HG02943 (cell line): ENCODE data around the gene ROR1.

Source experiments
- ATAC-seq: cut with Tn5 transposase; IDR thresholded peaks from one replicate; pipeline ENCODE4 v1.9.1; 2021; ENCODE audit warnings: mild to moderate bottlenecking, low read depth, moderate library complexity; ENCODE audit not compliant: unreplicated experiment

The ROR1 gene

GRCh38 chr1:63773815-63774616 lies at the start of gene ROR1:
TSS of gene ROR1 (plus strand) at chr1:63774017.
- peak; percentile 77 for ATAC-seq

DNA sequence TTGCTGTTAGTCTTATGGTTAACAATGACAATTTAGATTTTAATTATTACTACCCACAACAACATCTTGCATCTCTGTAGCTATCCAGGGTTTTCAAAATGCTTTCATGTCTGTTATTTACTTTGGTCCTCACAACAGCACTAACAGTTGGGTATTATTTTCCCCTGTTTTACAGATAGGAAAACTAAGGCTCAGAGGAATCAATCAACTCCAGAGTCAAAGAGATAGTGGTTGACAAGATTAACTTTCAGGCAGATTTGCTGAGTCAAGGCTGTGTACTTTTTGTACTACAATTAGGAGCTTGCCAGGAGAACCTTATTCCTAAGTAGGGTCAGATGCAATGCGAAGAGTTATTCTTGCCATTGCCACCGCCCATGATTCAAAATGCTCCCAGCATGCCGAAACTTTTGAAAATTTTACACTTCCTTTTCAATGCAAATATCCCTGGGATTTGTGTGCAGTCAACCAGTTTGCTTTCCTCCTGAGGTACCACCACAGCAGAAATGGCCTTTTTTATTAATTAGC lies 49.4 kb upstream of the ROR1 start:
- no peak for ATAC-seq

DNA sequence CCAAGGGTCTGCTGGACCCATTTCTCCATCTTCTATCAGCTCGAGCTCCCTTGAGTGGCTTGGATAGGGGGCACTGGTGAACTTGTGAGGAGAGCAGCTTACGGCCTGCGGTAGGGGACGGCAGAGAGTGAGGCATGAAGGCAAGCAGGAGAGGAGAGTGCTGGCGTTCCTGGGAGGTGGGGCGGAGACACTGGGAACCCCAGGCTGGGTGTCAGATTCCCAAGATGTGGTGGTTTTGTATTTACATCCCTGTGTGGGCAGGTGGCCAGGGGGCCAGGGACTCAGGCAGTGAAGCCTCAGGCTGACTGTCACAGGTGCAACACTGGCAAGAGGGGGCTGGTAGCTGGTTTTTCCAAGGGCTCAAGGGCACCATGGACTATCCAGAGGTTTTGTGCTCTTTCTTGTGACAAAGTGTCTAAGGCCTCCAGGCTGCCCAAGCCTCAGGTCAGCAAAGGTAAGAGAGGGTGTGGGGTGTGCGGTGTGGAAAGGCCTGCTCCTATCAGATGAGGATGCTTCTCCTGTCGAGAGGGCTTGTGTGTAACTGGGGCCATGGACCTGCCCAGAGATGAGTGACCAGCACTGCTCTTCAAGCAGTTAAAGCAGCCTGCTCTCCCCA lies 45.1 kb upstream of the ROR1 start:
- no peak for ATAC-seq

- ATAC-seq: no peak
Observed at GRCh38 chr1:63729227-63729620, 44.6 kb upstream of the ROR1 start.

DNA sequence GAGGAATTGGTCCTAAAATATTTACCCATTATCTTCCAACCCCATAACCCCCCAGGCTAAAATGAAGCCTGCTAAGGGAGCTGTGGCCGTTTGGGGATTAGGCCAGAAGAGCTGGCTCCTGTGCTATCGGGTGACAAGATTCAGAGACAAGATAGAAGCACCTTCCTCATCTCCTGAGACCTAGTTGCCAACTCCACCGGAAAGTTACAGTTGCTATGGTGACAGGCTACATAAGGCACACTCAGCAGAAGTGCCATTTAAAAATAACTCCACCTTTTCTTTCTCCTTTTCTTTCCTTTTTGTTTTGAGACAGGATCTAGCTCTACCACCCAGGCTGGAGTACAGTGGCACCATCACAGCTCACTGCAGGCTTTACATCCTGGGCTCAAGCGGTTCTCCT lies 43.6 kb upstream of the ROR1 start:
- ATAC-seq: no peak

DNA sequence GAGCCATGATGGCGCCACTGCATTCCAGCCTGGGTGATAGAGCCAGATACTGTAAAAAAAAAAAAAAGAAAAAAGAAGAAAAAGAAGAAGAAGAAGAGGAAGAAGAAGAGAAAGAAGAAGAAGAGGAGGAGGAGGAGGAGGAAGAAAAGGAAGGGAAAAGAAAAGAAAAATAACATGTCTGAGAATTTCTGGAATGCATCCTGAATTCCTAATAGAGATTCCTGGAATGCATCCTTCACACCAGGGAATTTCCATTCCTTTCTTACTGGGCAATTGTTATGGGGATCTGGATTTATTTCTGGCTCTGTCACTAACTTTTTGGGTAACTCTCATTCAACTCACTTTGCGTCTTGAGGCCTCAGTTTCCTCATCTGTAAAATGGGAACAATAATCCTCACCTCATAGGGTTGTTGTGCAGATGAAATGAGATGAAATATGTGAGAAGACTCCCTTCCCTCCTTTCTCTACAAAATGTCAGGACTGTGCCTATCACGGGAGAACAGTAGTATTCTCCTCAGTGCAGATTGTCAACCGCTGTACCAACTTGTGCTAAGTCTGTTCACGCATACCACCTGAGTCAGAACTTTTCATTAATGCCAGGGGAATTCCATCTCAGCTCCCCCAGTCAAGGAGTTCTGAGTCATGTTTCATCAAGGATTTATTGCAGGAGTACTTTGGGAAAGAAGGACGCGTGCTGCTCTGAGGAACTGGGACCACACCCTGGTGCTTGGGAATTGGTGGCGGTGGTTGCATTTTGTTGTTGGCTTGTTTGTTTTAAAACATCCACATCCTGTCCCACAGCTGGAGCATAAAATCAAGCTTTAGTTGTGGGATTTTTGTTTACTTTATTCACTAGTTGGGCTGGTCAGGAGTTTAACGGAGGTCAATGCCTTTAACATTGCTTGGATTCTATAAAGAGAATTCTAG lies 42.4 kb upstream of the ROR1 start:
- no peak for ATAC-seq

- no peak for ATAC-seq
Observed at GRCh38 chr1:63732666-63733065, 41.2 kb upstream of the ROR1 start.

GRCh38 chr1:63738772-63739171 lies 35.0 kb upstream of the ROR1 start:
- no peak for ATAC-seq

GRCh38 chr1:63739452-63739851 lies 34.4 kb upstream of the ROR1 start:
- ATAC-seq: no peak

- no peak for ATAC-seq
Observed at GRCh38 chr1:63740432-63740831, 33.4 kb upstream of the ROR1 start.

GRCh38 chr1:63742526-63742925 lies 31.3 kb upstream of the ROR1 start:
- ATAC-seq: no peak

- no peak for ATAC-seq
Observed at GRCh38 chr1:63743781-63744180, 30.0 kb upstream of the ROR1 start.

GRCh38 chr1:63746129-63746864 lies 27.5 kb upstream of the ROR1 start:
- ATAC-seq: no peak

GRCh38 chr1:63747445-63747844 lies 26.4 kb upstream of the ROR1 start:
- ATAC-seq: no peak

DNA sequence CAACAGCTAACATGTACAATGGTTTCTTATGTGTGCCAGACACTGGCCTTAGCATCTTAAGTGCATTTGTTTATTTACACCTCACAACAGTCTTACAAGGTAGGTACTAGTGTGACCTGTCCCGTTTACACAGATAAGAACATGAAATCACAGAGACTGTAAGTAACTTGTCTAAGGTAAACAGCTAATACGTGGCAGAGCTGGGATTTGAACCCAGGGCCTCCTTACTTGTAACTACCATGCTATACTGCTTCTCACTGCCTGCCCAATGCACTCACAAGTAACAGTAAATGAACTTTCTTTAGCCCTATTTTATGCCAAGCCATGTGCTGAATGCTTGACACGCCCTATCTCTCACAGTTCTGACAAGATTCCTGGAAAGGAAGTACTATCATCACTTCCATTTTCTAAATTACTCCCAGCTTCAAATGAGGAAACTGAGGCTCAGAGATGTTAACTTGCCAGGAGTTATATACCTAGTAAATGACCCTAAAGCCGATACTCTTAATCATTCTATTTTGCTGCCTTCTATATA lies 25.7 kb upstream of the ROR1 start:
- ATAC-seq: no peak

DNA sequence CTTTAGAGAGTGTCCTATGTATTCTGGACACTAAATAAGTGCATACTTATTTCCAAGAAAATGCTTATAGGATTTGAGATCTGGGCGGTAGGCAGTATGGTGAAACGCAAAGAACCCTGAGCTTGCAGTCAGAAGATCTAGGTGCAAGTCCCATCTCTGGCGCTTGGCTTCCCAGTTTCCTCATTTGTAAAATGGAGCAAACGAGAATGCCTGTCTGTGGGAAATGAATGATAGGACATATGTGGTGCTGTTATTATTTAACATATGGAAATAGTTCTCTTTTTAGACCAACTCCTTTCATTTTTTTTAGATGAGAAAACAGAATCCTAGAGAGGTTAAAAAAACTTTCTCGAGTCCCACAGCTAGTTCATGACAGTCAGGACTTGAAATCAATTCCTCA lies 25.2 kb upstream of the ROR1 start:
- no peak for ATAC-seq

GRCh38 chr1:63750721-63751120 lies 23.1 kb upstream of the ROR1 start:
- no peak for ATAC-seq

- ATAC-seq: no peak
Observed at GRCh38 chr1:63752176-63752575, 21.6 kb upstream of the ROR1 start.

- ATAC-seq: no peak
Observed at GRCh38 chr1:63753591-63753990, 20.2 kb upstream of the ROR1 start.

DNA sequence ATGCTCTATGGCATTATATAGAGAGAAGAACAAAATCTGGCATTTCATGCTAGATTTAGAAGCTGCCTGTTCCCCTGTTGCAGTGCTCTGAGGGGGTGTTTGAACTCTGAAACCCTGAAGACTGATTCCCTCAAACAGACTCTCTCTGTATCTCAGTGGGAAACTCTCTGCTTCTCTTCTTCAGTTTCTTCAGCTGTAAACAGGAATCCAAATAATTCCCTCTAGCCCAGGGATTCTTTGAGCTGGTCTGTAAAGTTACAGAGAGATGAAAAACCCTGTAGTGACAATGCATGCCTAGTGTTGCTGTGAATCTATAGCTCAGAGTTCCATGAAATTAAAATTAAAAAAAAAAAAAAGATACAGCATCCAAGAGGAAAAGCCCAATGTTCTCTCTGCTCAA lies 17.0 kb upstream of the ROR1 start:
- ATAC-seq: no peak
